GM21737 (cell line): ENCODE measurements around the gene SIRPD.

Experiments
- ATAC-seq: cut with Tn5 transposase; IDR thresholded peaks from one replicate; pipeline ENCODE4 v1.9.1; 2021; ENCODE audit warnings: mild to moderate bottlenecking, moderate library complexity; ENCODE audit not compliant: unreplicated experiment

SIRPD gene

GRCh38 chr20:1538655-1539054 is 18.9 kb downstream of the SIRPD start:
- no peak for ATAC-seq

DNA sequence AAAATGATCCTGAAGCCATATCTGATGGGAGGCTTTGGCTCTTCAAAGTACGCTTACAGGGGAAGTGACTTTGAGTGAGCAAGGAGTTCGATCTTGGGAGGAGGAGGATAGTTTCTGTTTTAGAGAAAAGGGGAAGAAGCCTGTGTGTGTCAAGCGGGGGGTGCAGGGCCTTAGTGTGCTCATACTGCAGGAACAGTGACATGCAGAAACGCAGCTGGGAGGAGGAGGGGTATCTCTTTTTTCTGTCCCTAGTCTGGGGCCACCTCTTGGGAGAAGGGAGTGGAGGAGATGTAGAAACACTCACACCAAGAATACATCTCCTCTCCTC is 19.8 kb downstream of the SIRPD start:
- ATAC-seq = no peak

GRCh38 chr20:1536893-1537730 is 20.4 kb downstream of the SIRPD start:
- no peak for ATAC-seq

GRCh38 chr20:1535420-1536175 is 21.9 kb downstream of the SIRPD start:
- ATAC-seq = peak; percentile 88

- no peak for ATAC-seq
Observed at GRCh38 chr20:1534526-1534925, 23.0 kb downstream of the SIRPD start.

- ATAC-seq = no peak
Observed at GRCh38 chr20:1533059-1533458, 24.4 kb downstream of the SIRPD start.

- ATAC-seq = no peak
Observed at GRCh38 chr20:1528811-1529210, 28.7 kb downstream of the SIRPD start.

DNA sequence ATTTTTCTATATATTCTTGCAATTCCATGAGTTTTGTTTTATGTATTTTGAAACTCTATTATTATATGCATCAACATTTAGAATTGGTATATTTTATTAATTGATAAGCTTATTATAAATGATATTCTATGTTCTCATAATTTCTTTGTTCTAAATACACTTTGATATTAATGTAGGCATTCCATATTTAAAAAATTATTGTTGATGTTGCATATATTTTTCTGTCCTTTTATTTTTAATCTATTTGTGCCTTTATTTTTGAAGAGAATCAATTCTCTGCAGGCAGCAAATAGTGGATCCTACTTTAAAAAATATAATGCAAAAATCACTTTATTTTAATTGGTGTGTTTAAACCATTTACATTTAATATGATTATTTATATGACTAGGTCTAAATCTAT is 29.6 kb downstream of the SIRPD start:
- ATAC-seq = no peak

- no peak for ATAC-seq
Observed at GRCh38 chr20:1526896-1527295, 30.6 kb downstream of the SIRPD start.

DNA sequence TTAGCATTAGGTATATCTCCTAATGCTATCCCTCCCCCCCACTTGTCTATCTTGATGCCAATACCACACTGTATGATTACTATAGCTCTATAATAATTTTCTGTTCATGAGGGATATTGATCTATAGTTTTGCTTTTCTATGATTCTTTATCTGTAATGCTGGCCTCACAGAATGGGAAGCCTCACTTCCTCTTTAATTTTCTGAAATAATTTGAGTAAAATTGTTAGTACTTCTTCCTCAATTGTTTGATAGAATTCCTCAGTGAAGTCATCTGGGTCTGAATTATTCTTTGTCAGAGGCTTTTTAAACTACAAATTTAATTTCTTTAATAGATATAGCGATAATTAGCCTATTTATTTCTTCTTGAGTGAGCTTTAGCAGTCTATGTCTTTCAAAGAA is 31.2 kb downstream of the SIRPD start:
- ATAC-seq = no peak

DNA sequence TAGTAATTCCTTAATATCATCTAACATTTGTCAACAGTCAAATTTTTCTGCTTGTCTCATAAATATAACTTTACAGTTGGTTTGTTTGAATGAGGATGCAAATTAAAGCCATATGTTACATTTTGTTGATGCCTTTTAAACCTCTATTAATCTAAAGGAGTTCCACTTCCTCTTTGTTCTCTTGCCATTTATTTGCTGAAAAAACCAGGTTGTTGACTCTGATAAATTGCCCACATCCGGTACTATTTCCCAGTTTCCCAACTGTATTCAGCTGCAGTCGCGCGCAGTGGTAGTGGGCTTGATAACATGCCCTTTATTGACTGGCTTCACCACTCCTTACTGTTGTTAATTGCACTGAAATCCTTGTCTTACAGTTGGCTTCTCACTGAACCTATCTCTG is 33.5 kb downstream of the SIRPD start:
- no peak for ATAC-seq

DNA sequence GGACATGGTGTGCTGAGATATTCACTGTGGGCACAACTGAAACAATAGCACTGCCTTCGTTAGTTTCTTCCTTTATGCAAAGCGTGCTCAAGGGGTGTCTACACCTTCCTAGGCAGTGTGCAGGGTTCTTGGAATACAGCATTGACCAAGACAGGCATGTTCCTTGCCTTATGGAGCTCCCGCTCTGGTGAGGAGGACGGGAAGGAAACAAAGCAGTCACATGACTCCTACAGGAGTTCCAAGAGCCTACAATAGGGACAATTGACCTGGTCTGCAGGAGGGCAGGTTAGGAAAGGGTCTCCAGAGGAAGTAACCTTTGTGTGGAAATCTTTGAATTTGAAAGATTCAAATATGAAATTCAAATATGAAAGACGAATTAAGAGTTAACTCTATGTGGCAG is 40.5 kb downstream of the SIRPD start:
- ATAC-seq = no peak

- no peak for ATAC-seq
Observed at GRCh38 chr20:1513801-1514200, 43.7 kb downstream of the SIRPD start.

- ATAC-seq = no peak
Observed at GRCh38 chr20:1509237-1509636, 48.3 kb downstream of the SIRPD start.

- ATAC-seq = no peak
Observed at GRCh38 chr20:1508574-1508973, 48.9 kb downstream of the SIRPD start.

GRCh38 chr20:1507276-1507675 is 50.2 kb downstream of the SIRPD start:
- ATAC-seq = no peak

DNA sequence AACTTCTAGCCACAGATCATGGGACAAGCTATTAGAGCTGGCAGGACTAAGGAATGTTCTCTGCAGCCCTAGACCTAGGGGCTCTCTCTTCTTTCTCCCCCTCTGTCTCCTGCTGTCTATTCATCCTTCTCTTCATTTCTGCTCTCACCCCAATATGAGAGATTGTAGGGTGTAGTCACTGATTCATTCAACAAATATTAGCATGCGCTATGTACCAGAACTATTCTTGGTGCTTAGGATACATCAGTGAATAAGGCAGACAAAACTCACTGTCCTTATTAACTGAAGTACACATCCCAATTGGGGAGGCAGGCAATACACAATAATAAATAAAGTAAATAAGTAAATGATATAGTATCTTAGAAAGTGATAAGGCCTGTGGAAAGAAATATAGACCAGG is 51.6 kb downstream of the SIRPD start:
- ATAC-seq = no peak

DNA sequence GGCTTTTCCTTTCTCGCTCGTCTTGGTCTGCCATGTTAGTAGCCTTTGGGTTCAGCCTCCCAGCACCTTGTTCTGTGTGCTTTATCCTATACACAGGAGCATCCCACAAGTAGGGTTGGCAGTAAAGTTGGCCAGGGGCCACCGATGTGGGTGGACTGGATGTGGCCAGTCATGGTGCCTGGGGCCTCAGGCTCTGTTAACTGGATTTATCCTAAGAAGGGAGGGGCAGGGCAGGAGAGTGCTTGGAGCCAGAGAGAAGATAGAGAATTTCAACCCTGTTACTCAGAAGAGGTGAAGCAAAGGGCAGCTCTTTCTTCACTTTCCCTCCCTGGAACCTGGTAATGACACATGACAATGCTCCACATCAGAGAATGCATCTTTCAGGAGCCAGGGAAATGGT is 52.1 kb downstream of the SIRPD start:
- no peak for ATAC-seq

DNA sequence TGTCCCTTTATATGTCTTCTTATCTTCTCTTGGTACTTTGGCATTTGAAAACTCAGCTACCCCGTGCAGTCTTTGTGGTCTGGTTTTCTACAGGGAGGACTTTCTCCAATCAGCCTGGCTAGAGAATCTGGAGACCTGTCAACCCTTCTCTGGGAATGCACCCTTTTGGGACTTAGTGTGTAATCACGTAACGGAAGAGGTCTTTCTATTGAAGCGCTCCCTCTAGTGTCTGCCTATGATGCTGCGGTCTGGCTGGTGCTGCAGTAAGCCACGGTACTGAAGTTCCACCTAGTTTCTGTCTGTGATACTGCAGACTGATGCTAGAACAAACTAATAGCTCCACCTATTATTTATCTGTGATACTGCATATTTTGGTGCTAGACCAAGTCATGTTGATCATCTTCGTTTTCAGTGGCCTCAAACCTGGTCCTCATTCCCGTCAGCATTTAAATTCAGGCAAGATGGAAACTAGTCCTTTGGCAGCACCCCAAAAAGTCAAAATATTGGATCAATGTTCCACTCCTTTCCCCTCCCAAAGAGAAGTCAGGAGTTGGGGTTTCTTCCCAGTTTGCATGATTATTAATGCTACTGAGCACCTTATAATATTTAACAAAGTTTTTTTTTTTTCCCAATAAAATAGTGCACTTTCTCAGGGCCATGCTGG is 53.8 kb downstream of the SIRPD start:
- ATAC-seq = peak; percentile 97

- no peak for ATAC-seq
Observed at GRCh38 chr20:1500496-1500895, 57.0 kb downstream of the SIRPD start.

DNA sequence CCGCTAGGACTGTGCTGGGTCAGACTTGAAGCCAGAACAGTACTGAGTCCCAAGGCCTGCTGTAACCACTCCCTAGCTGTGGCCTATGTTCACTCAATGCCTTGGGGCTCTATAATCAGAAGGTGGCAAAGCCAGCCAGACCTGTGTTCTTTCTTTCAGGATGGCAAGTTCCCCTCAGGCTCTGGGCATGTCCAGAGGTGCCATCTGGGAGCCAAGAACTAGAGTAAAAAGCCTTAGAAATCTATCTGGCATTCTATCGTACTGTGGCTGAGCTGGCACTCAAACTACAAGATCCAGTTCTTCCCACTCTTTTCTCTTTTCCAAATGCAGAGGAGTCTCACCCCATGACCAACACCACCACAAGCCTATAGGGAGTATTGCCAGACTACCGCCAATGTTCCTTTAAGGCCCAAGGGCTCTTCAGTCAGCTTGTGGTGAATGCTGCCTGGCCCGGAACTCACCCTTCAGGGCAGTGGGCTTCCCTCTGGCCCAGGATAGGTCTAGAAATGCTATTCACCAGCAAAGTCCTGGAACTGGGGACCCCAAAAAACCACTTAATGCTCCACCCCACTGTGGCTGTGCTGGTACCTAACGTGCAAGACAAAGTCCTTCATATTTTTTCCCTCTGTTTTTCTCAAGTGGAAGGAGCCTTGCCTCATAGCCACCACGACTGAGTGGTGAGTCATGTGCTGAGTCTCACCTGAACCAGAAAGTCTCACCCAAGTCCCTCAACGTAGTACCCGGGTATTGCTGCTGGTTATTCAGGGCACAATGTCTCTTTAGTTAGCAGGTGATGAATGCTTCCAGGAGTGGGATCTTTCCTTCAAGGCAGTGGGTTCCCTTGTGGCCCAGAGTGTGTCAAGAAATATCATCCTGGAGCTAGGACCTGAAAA is 57.7 kb downstream of the SIRPD start:
- ATAC-seq = no peak
